ENCODE measurements around the gene FAM174C.

FAM174C gene

DNA sequence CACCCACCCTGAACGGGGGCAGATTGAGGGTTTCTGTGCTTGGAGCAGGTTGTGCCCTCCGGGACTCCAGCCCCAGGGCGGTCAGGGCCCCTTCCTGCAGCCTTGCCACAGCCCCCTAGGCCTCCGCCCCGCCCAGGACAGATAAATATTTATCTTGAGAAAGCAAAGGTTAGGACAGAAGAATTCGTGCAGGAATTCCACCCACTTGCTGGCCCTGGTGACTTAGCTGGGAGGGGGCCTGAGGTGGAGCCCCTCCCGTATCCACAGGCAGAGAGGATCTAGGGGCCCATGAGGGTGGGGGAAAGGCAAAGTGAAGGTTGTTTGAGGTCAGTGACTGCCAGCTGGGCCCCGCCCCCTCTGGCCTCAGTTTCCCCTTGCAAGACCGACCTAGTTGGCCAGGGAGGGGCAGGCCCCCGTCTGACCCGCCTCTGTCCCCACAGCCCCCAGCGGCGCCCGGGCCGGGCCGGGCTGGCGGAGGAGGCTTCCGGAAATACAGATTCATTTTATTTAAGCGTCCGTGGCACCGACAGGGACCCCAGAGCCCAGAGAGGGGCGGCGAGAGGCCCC lies 21.7 kb upstream of the FAM174C start (continued):
- TF ChIP-seq, protein P1, sequence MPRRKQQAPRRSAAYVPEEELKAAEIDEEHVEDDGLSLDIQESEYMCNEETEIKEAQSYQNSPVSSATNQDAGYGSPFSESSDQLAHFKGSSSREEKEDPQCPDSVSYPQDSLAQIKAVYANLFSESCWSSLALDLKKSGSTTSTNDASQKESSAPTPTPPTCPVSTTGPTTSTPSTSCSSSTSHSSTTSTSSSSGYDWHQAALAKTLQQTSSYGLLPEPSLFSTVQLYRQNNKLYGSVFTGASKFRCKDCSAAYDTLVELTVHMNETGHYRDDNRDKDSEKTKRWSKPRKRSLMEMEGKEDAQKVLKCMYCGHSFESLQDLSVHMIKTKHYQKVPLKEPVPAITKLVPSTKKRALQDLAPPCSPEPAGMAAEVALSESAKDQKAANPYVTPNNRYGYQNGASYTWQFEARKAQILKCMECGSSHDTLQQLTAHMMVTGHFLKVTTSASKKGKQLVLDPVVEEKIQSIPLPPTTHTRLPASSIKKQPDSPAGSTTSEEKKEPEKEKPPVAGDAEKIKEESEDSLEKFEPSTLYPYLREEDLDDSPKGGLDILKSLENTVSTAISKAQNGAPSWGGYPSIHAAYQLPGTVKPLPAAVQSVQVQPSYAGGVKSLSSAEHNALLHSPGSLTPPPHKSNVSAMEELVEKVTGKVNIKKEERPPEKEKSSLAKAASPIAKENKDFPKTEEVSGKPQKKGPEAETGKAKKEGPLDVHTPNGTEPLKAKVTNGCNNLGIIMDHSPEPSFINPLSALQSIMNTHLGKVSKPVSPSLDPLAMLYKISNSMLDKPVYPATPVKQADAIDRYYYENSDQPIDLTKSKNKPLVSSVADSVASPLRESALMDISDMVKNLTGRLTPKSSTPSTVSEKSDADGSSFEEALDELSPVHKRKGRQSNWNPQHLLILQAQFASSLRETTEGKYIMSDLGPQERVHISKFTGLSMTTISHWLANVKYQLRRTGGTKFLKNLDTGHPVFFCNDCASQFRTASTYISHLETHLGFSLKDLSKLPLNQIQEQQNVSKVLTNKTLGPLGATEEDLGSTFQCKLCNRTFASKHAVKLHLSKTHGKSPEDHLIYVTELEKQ (tag by site-specific recombination; IDR thresholded peaks at IDR 0.05; ENCODE audit: borderline replicate concordance), result 0 out of 2 replicates have a peak, but pooled peaks have one; percentile 4
- TF ChIP-seq PATZ1 (tag by site-specific recombination; IDR thresholded peaks at IDR 0.05) (peak; percentile 63), ZNF76 (tag by site-specific recombination; IDR thresholded peaks at IDR 0.05; ENCODE audit: borderline replicate concordance, low read depth) (no peak)

- peaks cover 19% of the 10 kb centered on the region for H3K4me1 ChIP-seq (ENCODE audit: control insufficient read depth, insufficient read depth, low read length)
- H3K4me3 ChIP-seq (ENCODE audit: low read depth, low read length), result no peak overlapping the region; the same call in 1 of the 2 replicates
- no peak for TF ChIP-seq ZNF140 (tag by site-specific recombination; IDR thresholded peaks at IDR 0.05)
- no peak for TF ChIP-seq HOXC10 (CRISPR knock-in tag; IDR thresholded peaks at IDR 0.05)
- TF ChIP-seq PRDM6 (tag by site-specific recombination; IDR thresholded peaks at IDR 0.05), result no peak
- TF ChIP-seq ZNF398 (tag by site-specific recombination; IDR thresholded peaks at IDR 0.05), result no peak
- TF ChIP-seq GLIS1 (tag by site-specific recombination; IDR thresholded peaks at IDR 0.05), result no peak
- no peak for TF ChIP-seq KLF9 (tag by site-specific recombination; IDR thresholded peaks at IDR 0.05; ENCODE audit: low read depth)
- TF ChIP-seq ZNF837 (tag by site-specific recombination; IDR thresholded peaks at IDR 0.05), result no peak
- no peak for TF ChIP-seq WT1 (tag by site-specific recombination; IDR thresholded peaks at IDR 0.05)
- TF ChIP-seq ZBTB6 (tag by site-specific recombination; IDR thresholded peaks at IDR 0.05), result no peak
- TF ChIP-seq ZNF335 (tag by site-specific recombination; conservative IDR thresholded peaks at IDR 0.05), result no peak
- TF ChIP-seq OVOL3 (tag by site-specific recombination; IDR thresholded peaks at IDR 0.05), result no peak
- TF ChIP-seq ZBTB10 (tag by site-specific recombination; IDR thresholded peaks at IDR 0.05), result no peak
- no peak for TF ChIP-seq ZBTB26 (tag by site-specific recombination; optimal IDR thresholded peaks at IDR 0.05)
- TF ChIP-seq ZFHX2 (tag by site-specific recombination; conservative IDR thresholded peaks at IDR 0.05), result no peak
- TF ChIP-seq ZNF707 (tag by site-specific recombination; IDR thresholded peaks at IDR 0.05), result no peak
- TF ChIP-seq TCF7L2 (IDR thresholded peaks at IDR 0.05; ENCODE audit: borderline replicate concordance, low read depth, low read length), result no peak
- no peak for TF ChIP-seq ZFP3 (tag by site-specific recombination; IDR thresholded peaks at IDR 0.05; ENCODE audit: low read depth)
- TF ChIP-seq GLI4 (tag by site-specific recombination; IDR thresholded peaks at IDR 0.05), result no peak
- POLR2A ChIA-PET, result interaction anchor here (1.7 to 10.8 kb wide), 3 partner anchors 10 to 19 kb away, joined by 5 to 407 read pairs (median 20); partner anchors contain the start of gene CIRBP
- peak overlapping the region; percentile 100; the same call in 1 of the 2 replicates for H3K27ac ChIP-seq (ENCODE audit: extremely low read depth, low read depth, low read length)
- H3K9me3 ChIP-seq (ENCODE audit: control insufficient read depth, insufficient read depth, low read depth, low read length), result no peaks in the 10 kb centered on the region
- CTCF ChIA-PET, result interaction anchor here (0.6 to 2.7 kb wide), 4 partner anchors 10 to 626 kb away, joined by 3 to 13 read pairs (median 12); partner anchors contain the start of gene CIRBP
- H3K36me3 ChIP-seq (ENCODE audit: control insufficient read depth in 2 of 2, insufficient read depth in 1 of 2, low read length in 2 of 2), result peaks cover 21 to 58% of the 10 kb centered on the region in 2 experiments
Observed at GRCh38 chr19:1254081-1254527, 21.2 kb upstream of the FAM174C start.
